DND-41 (cell line): ENCODE measurements around the gene RBM20.

Source experiments
- ATAC-seq: fragments of 200-7000 bp; cut with Tn5 transposase; 3 replicates; pipeline ENCODE4 v1.9.1; 2021; ENCODE audit warnings: low read depth; ENCODE audit not compliant: insufficient read depth
- DNase-seq: peaks from one replicate; pipeline ENCODE4 v3.0.0-alpha.2; 2020
- H2AFZ ChIP-seq: 2 replicates; pipeline ENCODE4 v1.6.0; 2012; ENCODE audit warnings: low read depth, low read length
- H3K27ac ChIP-seq: 2 replicates; pipeline ENCODE4 v1.5.1; 2012; ENCODE audit warnings: low read length, inconsistent platforms
- H3K27me3 ChIP-seq: fragments of 200-600 bp; sonication (generic); 2 replicates; pipeline ENCODE4 v1.6.0; 2012; ENCODE audit warnings: low read length, mild to moderate bottlenecking, inconsistent platforms; ENCODE audit not compliant: insufficient read depth, poor library complexity
- H3K36me3 ChIP-seq: 2 replicates; pipeline ENCODE4 v1.5.1; 2012; ENCODE audit warnings: low read length, inconsistent platforms; ENCODE audit not compliant: insufficient read depth
- H3K4me1 ChIP-seq: 2 replicates; pipeline ENCODE4 v1.5.1; 2012; ENCODE audit warnings: mild to moderate bottlenecking, low read length; ENCODE audit not compliant: insufficient read depth
- H3K4me2 ChIP-seq: 2 replicates; pipeline ENCODE4 v1.6.0; 2012; ENCODE audit warnings: mild to moderate bottlenecking, moderate library complexity, low read length, inconsistent platforms; ENCODE audit not compliant: insufficient read depth
- H3K4me3 ChIP-seq, 2 experiments: fragments of 200-600 bp in 1 of 2; shearing (Covaris generic) in 1 of 2; 2 replicates each; pipeline ENCODE4 v1.5.1; 2012 to 2016; ENCODE audit warnings: inconsistent platforms in 2 of 2, low read length in 2 of 2, mild to moderate bottlenecking in 2 of 2, low read depth in 1 of 2, moderate library complexity in 1 of 2
- H3K79me2 ChIP-seq: 2 replicates; pipeline ENCODE4 v1.6.0; 2012; ENCODE audit warnings: low read length, inconsistent platforms; ENCODE audit not compliant: insufficient read depth
- H3K9ac ChIP-seq: 2 replicates; pipeline ENCODE4 v1.6.0; 2012; ENCODE audit warnings: low read depth, mild to moderate bottlenecking, inconsistent platforms, low read length, moderate library complexity
- H3K9me3 ChIP-seq: 2 replicates; pipeline ENCODE4 v1.5.1; 2012; ENCODE audit warnings: low read length, moderate library complexity, mild to moderate bottlenecking, inconsistent platforms; ENCODE audit not compliant: insufficient read depth, severe bottlenecking
- H4K20me1 ChIP-seq: 2 replicates; pipeline ENCODE4 v1.6.0; 2012; ENCODE audit warnings: low read length; ENCODE audit not compliant: insufficient read depth
- CTCF ChIP-seq: IDR thresholded peaks from 2 replicates; pipeline ENCODE4 v1.5.1; 2012; ENCODE audit warnings: borderline replicate concordance, low read length, moderate library complexity, mild to moderate bottlenecking; ENCODE audit not compliant: poor library complexity, severe bottlenecking; ENCODE audit errors: extremely low read depth
- EZH2 ChIP-seq: IDR thresholded peaks from 3 replicates; pipeline ENCODE4 v1.6.1; 2012; ENCODE audit warnings: borderline replicate concordance, low read depth, mild to moderate bottlenecking, moderate library complexity, low read length, inconsistent platforms; ENCODE audit not compliant: severe bottlenecking

The RBM20 gene

GRCh38 chr10:110793128-110793812 is 149.1 kb downstream of the RBM20 start:
- Histone ChIP-seq H3K9ac (no peak overlapping the region), H4K20me1 (peaks cover 3% of the 10 kb centered on the region; the same call in 1 of the 2 replicates), H3K36me3 (no peaks in the 10 kb centered on the region), H3K79me2 (no peaks in the 10 kb centered on the region), H3K4me3 (no peak overlapping the region), H3K9me3 (no peaks in the 10 kb centered on the region), H3K4me2 (no peak overlapping the region), H3K27ac (no peak overlapping the region), H3K27me3 (peaks cover 16% of the 10 kb centered on the region), H3K4me1 (no peaks in the 10 kb centered on the region), H2AFZ (no peak overlapping the region)
- ATAC-seq (no peak), DNase-seq (no peak)
- TF ChIP-seq CTCF: no peak
- TF ChIP-seq EZH2: no peak

- ATAC-seq (no peak), DNase-seq (no peak)
- H4K20me1 ChIP-seq: peaks cover 3% of the 10 kb centered on the region; the same call in 1 of the 2 replicates
- H3K27me3 ChIP-seq: peaks cover 15% of the 10 kb centered on the region
- H3K4me2 ChIP-seq: no peak overlapping the region
- H2AFZ ChIP-seq: no peak overlapping the region
- TF ChIP-seq EZH2 (no peak), CTCF (no peak)
- H3K9me3 ChIP-seq: no peaks in the 10 kb centered on the region
- no peaks in the 10 kb centered on the region for H3K79me2 ChIP-seq
- H3K4me1 ChIP-seq: no peaks in the 10 kb centered on the region
- no peak overlapping the region for H3K4me3 ChIP-seq
- H3K36me3 ChIP-seq: no peaks in the 10 kb centered on the region
- H3K9ac ChIP-seq: no peak overlapping the region
- no peak overlapping the region for H3K27ac ChIP-seq
These were observed 149.8 kb downstream of the RBM20 start for GRCh38 chr10:110793886-110794285.

- no peak overlapping the region for H3K4me2 ChIP-seq
- no peak overlapping the region for H3K9ac ChIP-seq
- H3K36me3 ChIP-seq: no peaks in the 10 kb centered on the region
- no peak overlapping the region for H3K27ac ChIP-seq
- 0 out of 2 replicates have a peak, but pooled peaks cover 3% of the 10 kb centered on the region for H4K20me1 ChIP-seq
- ATAC-seq (no peak), DNase-seq (no peak)
- H3K9me3 ChIP-seq: no peaks in the 10 kb centered on the region
- no peaks in the 10 kb centered on the region for H3K4me1 ChIP-seq
- peaks cover 15% of the 10 kb centered on the region for H3K27me3 ChIP-seq
- no peak overlapping the region for H2AFZ ChIP-seq
- H3K79me2 ChIP-seq: no peaks in the 10 kb centered on the region
- TF ChIP-seq CTCF (no peak), EZH2 (no peak)
- H3K4me3 ChIP-seq: no peak overlapping the region
These were observed 150.7 kb downstream of the RBM20 start for GRCh38 chr10:110794808-110795207.

DNA sequence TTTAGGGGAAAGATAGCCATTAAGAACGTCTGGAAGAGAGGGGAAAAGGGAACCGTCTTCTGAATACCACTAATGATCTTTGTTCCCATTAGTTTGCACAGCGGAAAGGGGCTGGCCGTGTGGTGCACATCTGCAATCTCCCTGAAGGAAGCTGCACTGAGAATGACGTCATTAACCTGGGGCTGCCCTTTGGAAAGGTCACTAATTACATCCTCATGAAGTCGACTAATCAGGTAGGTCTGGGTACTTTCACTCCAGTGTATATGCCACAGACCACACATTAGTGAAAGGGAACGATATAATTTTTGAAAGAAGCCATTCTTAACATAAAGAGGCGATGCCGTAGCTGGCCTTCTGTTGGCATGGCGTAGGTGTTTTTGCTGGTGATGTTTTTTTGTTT is 153.3 kb downstream of the RBM20 start:
- peaks cover 4% of the 10 kb centered on the region for H3K27me3 ChIP-seq
- H3K27ac ChIP-seq: no peak overlapping the region
- H3K9ac ChIP-seq: no peak overlapping the region
- no peaks in the 10 kb centered on the region for H3K9me3 ChIP-seq
- no peaks in the 10 kb centered on the region for H3K79me2 ChIP-seq
- H3K4me3 ChIP-seq: no peak overlapping the region
- H3K4me1 ChIP-seq: peaks cover 3% of the 10 kb centered on the region
- H4K20me1 ChIP-seq: 0 out of 2 replicates have a peak, but pooled peaks cover 3% of the 10 kb centered on the region
- ATAC-seq (no peak), DNase-seq (no peak)
- no peak overlapping the region for H3K4me2 ChIP-seq
- no peak overlapping the region for H2AFZ ChIP-seq
- H3K36me3 ChIP-seq: no peaks in the 10 kb centered on the region
- TF ChIP-seq CTCF (no peak), EZH2 (no peak)
